ENCODE measurements around the gene SNTG2. TPM values are rescaled to one million over a fixed set of nuclear protein-coding genes. Genes with fewer than 3 reads are reported as not detected.

SNTG2 gene
- polyA plus RNA-seq, 1 experiment, result 0.06 TPM

DNA sequence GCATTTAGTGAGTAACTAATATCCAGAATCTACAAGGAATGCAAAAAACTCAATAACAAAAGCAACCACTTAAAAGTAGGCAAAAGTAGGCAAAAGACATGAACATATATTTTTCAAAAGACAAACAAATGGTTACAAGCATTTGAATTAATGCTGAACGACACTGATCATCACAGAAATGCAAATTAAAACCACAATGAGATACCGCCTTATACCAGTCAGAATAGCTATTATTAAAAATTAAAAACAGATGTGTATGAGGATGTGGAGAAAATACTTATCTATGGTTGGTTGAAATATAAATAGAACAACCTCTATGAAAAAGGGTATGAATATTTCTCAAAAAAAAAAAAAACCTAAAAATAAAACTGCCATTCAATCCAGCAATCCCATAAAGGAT is 51.7 kb downstream of the SNTG2 start:
- CTCF ChIA-PET, result no interaction called here
- H3K27ac ChIP-seq (ENCODE audit: low read depth, low read length), result no peak overlapping the region

DNA sequence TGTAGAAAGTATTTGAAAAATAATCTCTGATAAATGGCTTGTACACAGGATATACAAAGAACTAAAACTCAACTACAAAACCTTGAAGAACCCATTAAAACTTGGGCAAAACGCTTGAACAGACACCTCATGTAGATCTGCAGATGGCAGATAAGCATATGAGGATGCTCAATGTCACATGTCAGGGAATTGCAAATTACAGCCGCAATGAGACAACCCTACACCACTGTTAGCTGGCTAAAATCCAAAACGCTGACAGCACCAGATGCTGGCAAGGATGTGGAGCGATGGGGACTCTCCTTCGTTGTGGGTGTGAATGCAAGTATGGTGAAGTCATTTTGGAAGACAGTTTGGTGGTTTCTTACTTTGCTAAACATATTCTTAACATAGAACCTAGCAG is 53.7 kb downstream of the SNTG2 start:
- POLR2A ChIA-PET, result no interaction called here
- Histone ChIP-seq H3K9me3 (ENCODE audit: control insufficient read depth, insufficient read depth, low read length) (no peaks in the 10 kb centered on the region), H3K27me3 (ENCODE audit: control insufficient read depth, insufficient read depth, low read length) (no peaks in the 10 kb centered on the region), H3K27ac (ENCODE audit: low read depth, low read length) (no peak overlapping the region), H3K4me3 (ENCODE audit: low read depth, low read length) (no peak overlapping the region)
- CTCF ChIA-PET, result no interaction called here
- TF ChIP-seq, protein P1, sequence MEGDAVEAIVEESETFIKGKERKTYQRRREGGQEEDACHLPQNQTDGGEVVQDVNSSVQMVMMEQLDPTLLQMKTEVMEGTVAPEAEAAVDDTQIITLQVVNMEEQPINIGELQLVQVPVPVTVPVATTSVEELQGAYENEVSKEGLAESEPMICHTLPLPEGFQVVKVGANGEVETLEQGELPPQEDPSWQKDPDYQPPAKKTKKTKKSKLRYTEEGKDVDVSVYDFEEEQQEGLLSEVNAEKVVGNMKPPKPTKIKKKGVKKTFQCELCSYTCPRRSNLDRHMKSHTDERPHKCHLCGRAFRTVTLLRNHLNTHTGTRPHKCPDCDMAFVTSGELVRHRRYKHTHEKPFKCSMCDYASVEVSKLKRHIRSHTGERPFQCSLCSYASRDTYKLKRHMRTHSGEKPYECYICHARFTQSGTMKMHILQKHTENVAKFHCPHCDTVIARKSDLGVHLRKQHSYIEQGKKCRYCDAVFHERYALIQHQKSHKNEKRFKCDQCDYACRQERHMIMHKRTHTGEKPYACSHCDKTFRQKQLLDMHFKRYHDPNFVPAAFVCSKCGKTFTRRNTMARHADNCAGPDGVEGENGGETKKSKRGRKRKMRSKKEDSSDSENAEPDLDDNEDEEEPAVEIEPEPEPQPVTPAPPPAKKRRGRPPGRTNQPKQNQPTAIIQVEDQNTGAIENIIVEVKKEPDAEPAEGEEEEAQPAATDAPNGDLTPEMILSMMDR (IDR thresholded peaks at IDR 0.05; ENCODE audit: low read depth, low read length), result no peak
- DNase-seq (ENCODE audit: low read depth, low spot score), result no peak

More for the DNA sequence above, 51.7 kb downstream of the SNTG2 start:
- no peaks in the 10 kb centered on the region for H3K27me3 ChIP-seq (ENCODE audit: control insufficient read depth, insufficient read depth, low read length)
- H3K4me3 ChIP-seq (ENCODE audit: low read depth, low read length), result no peak overlapping the region
- TF ChIP-seq, protein P1 (IDR thresholded peaks at IDR 0.05; ENCODE audit: low read depth, low read length), result no peak
- H3K9me3 ChIP-seq (ENCODE audit: control insufficient read depth, insufficient read depth, low read length), result no peaks in the 10 kb centered on the region
- POLR2A ChIA-PET, result no interaction called here
- DNase-seq (ENCODE audit: low read depth, low spot score), result no peak

DNA sequence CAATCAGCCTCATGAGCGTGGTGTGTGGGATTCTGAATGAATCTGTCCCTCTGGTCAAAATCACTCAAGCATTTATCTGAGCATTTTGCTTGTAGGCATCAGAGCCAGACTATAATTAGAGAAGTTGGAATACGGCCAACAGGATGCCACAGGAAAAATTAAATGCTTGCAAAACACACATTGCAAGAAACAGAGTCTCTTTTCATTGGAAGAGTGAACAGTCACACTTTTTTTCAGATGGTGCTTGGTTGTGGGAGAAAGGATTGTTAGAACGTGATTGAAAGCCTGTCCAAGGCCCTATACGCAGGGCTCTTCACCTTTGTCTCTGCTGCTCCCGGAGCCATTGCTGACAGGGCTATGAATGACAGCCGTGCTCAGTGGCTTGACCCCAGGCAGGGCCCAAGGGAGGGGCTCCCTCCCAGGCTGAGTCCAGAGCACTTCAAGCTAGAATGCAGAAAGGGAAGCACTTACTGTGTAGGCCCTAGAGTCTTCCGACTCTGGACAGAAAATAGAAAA is 59.8 kb downstream of the SNTG2 start:
- no peak for DNase-seq (ENCODE audit: low read depth, low spot score)
- Histone ChIP-seq H3K9me3 (ENCODE audit: control insufficient read depth, insufficient read depth, low read length) (no peaks in the 10 kb centered on the region), H3K4me3 (ENCODE audit: low read depth, low read length) (no peak overlapping the region), H3K27ac (ENCODE audit: low read depth, low read length) (no peak overlapping the region), H3K27me3 (ENCODE audit: control insufficient read depth, insufficient read depth, low read length) (no peaks in the 10 kb centered on the region)
- ChIA-PET POLR2A (no interaction called here), CTCF (no interaction called here)
- TF ChIP-seq, protein P1 (IDR thresholded peaks at IDR 0.05; ENCODE audit: low read depth, low read length), result no peak

DNA sequence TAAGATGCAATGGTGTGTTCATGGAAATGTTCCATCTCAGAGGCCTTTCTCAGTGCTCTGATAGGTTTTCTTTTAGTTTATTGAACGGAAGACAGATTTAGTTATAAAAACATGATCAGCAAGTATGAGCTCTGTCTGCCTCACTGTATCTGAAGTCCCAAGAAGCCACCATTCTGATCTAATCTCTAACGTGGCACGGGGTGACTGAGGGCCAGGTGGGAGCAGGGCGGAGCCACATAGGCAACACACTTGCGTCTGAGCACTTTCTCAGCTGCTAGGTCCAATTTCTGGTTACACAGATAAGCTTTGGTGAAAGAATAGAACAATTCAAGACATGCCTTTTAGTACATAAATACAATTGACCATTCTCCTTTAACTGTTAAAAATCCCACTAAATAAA is 60.4 kb downstream of the SNTG2 start:
- TF ChIP-seq, protein P1 (IDR thresholded peaks at IDR 0.05; ENCODE audit: low read depth, low read length), result no peak
- Histone ChIP-seq H3K9me3 (ENCODE audit: control insufficient read depth, insufficient read depth, low read length) (no peaks in the 10 kb centered on the region), H3K27ac (ENCODE audit: low read depth, low read length) (no peak overlapping the region), H3K27me3 (ENCODE audit: control insufficient read depth, insufficient read depth, low read length) (no peaks in the 10 kb centered on the region), H3K4me3 (ENCODE audit: low read depth, low read length) (no peak overlapping the region)
- CTCF ChIA-PET, result no interaction called here
- DNase-seq (ENCODE audit: low read depth, low spot score), result no peak
- POLR2A ChIA-PET, result no interaction called here

DNA sequence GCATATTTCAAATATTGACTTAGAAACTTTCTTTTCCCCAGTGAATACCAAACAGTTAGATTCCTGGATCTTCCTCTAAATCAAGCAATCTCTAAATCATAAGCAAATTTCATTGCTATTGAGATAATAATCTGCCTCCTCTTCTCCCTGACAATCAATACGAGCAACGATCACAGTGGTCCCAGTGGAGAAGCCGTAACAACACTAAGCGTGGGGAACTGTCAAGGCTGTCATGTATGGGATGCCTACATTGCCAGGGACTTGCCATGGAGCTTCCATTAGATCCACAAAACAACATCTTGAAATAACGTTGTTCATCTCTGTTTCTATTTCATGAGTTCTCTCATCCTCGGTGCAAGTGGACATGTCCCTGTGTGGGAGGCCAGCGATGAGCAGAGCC is 61.3 kb downstream of the SNTG2 start:
- DNase-seq (ENCODE audit: low read depth, low spot score), result no peak
- CTCF ChIA-PET, result no interaction called here
- H3K4me3 ChIP-seq (ENCODE audit: low read depth, low read length), result no peak overlapping the region
- H3K27me3 ChIP-seq (ENCODE audit: control insufficient read depth, insufficient read depth, low read length), result no peaks in the 10 kb centered on the region
- TF ChIP-seq, protein P1 (IDR thresholded peaks at IDR 0.05; ENCODE audit: low read depth, low read length), result no peak
- H3K9me3 ChIP-seq (ENCODE audit: control insufficient read depth, insufficient read depth, low read length), result no peaks in the 10 kb centered on the region
- no peak overlapping the region for H3K27ac ChIP-seq (ENCODE audit: low read depth, low read length)
- POLR2A ChIA-PET, result no interaction called here
